Measurements from ENCODE around the gene OOSP1.

GRCh38 chr11:59984368-59984767 lies 46.1 kb downstream of the OOSP1 start:
- TF ChIP-seq, protein P1, sequence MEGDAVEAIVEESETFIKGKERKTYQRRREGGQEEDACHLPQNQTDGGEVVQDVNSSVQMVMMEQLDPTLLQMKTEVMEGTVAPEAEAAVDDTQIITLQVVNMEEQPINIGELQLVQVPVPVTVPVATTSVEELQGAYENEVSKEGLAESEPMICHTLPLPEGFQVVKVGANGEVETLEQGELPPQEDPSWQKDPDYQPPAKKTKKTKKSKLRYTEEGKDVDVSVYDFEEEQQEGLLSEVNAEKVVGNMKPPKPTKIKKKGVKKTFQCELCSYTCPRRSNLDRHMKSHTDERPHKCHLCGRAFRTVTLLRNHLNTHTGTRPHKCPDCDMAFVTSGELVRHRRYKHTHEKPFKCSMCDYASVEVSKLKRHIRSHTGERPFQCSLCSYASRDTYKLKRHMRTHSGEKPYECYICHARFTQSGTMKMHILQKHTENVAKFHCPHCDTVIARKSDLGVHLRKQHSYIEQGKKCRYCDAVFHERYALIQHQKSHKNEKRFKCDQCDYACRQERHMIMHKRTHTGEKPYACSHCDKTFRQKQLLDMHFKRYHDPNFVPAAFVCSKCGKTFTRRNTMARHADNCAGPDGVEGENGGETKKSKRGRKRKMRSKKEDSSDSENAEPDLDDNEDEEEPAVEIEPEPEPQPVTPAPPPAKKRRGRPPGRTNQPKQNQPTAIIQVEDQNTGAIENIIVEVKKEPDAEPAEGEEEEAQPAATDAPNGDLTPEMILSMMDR (IDR thresholded peaks at IDR 0.05) = no peak
- TF ChIP-seq, protein P2, sequence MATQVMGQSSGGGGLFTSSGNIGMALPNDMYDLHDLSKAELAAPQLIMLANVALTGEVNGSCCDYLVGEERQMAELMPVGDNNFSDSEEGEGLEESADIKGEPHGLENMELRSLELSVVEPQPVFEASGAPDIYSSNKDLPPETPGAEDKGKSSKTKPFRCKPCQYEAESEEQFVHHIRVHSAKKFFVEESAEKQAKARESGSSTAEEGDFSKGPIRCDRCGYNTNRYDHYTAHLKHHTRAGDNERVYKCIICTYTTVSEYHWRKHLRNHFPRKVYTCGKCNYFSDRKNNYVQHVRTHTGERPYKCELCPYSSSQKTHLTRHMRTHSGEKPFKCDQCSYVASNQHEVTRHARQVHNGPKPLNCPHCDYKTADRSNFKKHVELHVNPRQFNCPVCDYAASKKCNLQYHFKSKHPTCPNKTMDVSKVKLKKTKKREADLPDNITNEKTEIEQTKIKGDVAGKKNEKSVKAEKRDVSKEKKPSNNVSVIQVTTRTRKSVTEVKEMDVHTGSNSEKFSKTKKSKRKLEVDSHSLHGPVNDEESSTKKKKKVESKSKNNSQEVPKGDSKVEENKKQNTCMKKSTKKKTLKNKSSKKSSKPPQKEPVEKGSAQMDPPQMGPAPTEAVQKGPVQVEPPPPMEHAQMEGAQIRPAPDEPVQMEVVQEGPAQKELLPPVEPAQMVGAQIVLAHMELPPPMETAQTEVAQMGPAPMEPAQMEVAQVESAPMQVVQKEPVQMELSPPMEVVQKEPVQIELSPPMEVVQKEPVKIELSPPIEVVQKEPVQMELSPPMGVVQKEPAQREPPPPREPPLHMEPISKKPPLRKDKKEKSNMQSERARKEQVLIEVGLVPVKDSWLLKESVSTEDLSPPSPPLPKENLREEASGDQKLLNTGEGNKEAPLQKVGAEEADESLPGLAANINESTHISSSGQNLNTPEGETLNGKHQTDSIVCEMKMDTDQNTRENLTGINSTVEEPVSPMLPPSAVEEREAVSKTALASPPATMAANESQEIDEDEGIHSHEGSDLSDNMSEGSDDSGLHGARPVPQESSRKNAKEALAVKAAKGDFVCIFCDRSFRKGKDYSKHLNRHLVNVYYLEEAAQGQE (IDR thresholded peaks at IDR 0.05; ENCODE audit: insufficient read depth in 1 of 2, low read depth in 2 of 2, low read length in 1 of 2) = no peak
- TF ChIP-seq POLR2AphosphoS5 (IDR thresholded peaks at IDR 0.05; ENCODE audit: low read depth, low read length) = no peak
- TF ChIP-seq SIN3A (IDR thresholded peaks at IDR 0.05; ENCODE audit: borderline replicate concordance, insufficient read depth, low read depth, low read length) = no peak
